22Rv1 (cell line): ENCODE results near the gene FBXO42.

Experiments used
- CTCF ChIP-seq: fragments of 450-650 bp; IDR thresholded peaks from 2 replicates; pipeline ENCODE4 v1.5.1; 2017; ENCODE audit warnings: mild to moderate bottlenecking
- ZFX ChIP-seq: fragments of 450-650 bp; IDR thresholded peaks from 2 replicates; pipeline ENCODE4 v1.6.1; 2017; ENCODE audit warnings: antibody characterized with exemption, borderline replicate concordance

GRCh38 chr1:16258591-16259135, 93.6 kb downstream of the FBXO42 start:
- TF ChIP-seq CTCF (no peak), ZFX (no peak)
